Loucy (cell line): Measurements from ENCODE around the gene EPN2.

Experiments used
- H2AFZ ChIP-seq: fragments of 200-600 bp; sonication (generic); 2 replicates; pipeline ENCODE4 v1.6.0; 2016; ENCODE audit warnings: antibody characterized with exemption, mild to moderate bottlenecking, low read length, moderate library complexity
- H3F3A ChIP-seq: fragments of 200-600 bp; 2 replicates; pipeline ENCODE4 v1.6.0; 2016; ENCODE audit warnings: antibody characterized with exemption, low read depth, mild to moderate bottlenecking
- H3K27me3 ChIP-seq: fragments of 200-600 bp; sonication (generic); 2 replicates; pipeline ENCODE4 v1.6.1; 2014; ENCODE audit warnings: low read length, mild to moderate bottlenecking; ENCODE audit not compliant: insufficient read depth, poor library complexity, severe bottlenecking
- H3K36me3 ChIP-seq: fragments of 200-600 bp; sonication (generic); 2 replicates; pipeline ENCODE4 v1.6.1; 2016; ENCODE audit warnings: low read length; ENCODE audit not compliant: insufficient read depth
- H3K4me1 ChIP-seq: fragments of 200-600 bp; sonication (generic); 2 replicates; pipeline ENCODE4 v1.5.1; 2014; ENCODE audit warnings: low read length, mild to moderate bottlenecking; ENCODE audit not compliant: insufficient read depth, poor library complexity, severe bottlenecking
- H3K4me2 ChIP-seq: fragments of 200-600 bp; sonication (generic); 2 replicates; pipeline ENCODE4 v1.6.0; 2014; ENCODE audit warnings: antibody characterized with exemption, low read length, low read depth, mild to moderate bottlenecking; ENCODE audit not compliant: poor library complexity, severe bottlenecking
- H3K4me3 ChIP-seq: fragments of 200-600 bp; sonication (generic); 2 replicates; pipeline ENCODE4 v1.5.1; 2014; ENCODE audit warnings: low read length, mild to moderate bottlenecking, mixed read lengths; ENCODE audit not compliant: poor library complexity, severe bottlenecking
- H3K79me2 ChIP-seq: fragments of 200-600 bp; sonication (generic); 2 replicates; pipeline ENCODE4 v1.6.1; 2014; ENCODE audit warnings: low read length; ENCODE audit not compliant: insufficient read depth
- H3K9ac ChIP-seq: fragments of 200-600 bp; sonication (generic); 2 replicates; pipeline ENCODE4 v1.6.0; 2014; ENCODE audit warnings: mild to moderate bottlenecking, low read depth, low read length, moderate library complexity; ENCODE audit not compliant: poor library complexity, severe bottlenecking
- H3K9me2 ChIP-seq: fragments of 200-600 bp; sonication (generic); replicated peaks from 2 replicates; pipeline ENCODE4 v1.6.1; 2016; ENCODE audit warnings: low read depth, low read length, mixed read lengths
- H3K9me3 ChIP-seq: fragments of 200-600 bp; sonication (generic); 2 replicates; pipeline ENCODE4 v1.6.1; 2014; ENCODE audit warnings: mild to moderate bottlenecking, antibody characterized with exemption, low read length, low read depth; ENCODE audit not compliant: insufficient read depth
- H4K20me1 ChIP-seq: fragments of 200-600 bp; sonication (generic); 2 replicates; pipeline ENCODE4 v1.6.0; 2014; ENCODE audit warnings: antibody characterized with exemption, low read length, mild to moderate bottlenecking; ENCODE audit not compliant: insufficient read depth, poor library complexity, severe bottlenecking
- CTCF ChIP-seq: fragments of 200-600 bp; sonication (generic); conservative IDR thresholded peaks from 2 replicates; pipeline ENCODE4 v1.5.1; 2014; ENCODE audit warnings: mild to moderate bottlenecking, antibody characterized with exemption, low read length
- EZH2phosphoT487 ChIP-seq: fragments of 200-600 bp; IDR thresholded peaks from 2 replicates; pipeline ENCODE4 v1.6.1; 2018; ENCODE audit warnings: antibody characterized with exemption, mild to moderate bottlenecking, moderate library complexity, borderline replicate concordance

Gene EPN2

GRCh38 chr17:19316761-19317358, 79.7 kb downstream of the EPN2 start:
- peak overlapping the region; percentile 73 for H2AFZ ChIP-seq
- H3F3A ChIP-seq: no peaks in the 10 kb centered on the region
- no peaks in the 10 kb centered on the region for H3K79me2 ChIP-seq
- H4K20me1 ChIP-seq: no peaks in the 10 kb centered on the region
- no peaks in the 10 kb centered on the region for H3K36me3 ChIP-seq
- H3K9me3 ChIP-seq: no peaks in the 10 kb centered on the region
- H3K9me2 ChIP-seq: no peaks in the 10 kb centered on the region
- peaks cover 7% of the 10 kb centered on the region for H3K4me1 ChIP-seq
- H3K4me3 ChIP-seq: peak overlapping the region; percentile 48
- H3K4me2 ChIP-seq: peak overlapping the region; percentile 56
- TF ChIP-seq EZH2phosphoT487 (no peak), CTCF (no peak)
- no peak overlapping the region for H3K9ac ChIP-seq
- no peaks in the 10 kb centered on the region for H3K27me3 ChIP-seq

- no peaks in the 10 kb centered on the region for H3K9me2 ChIP-seq
- H4K20me1 ChIP-seq: no peaks in the 10 kb centered on the region
- H3K9ac ChIP-seq: no peak overlapping the region
- no peaks in the 10 kb centered on the region for H3K36me3 ChIP-seq
- peak overlapping the region; percentile 73 for H2AFZ ChIP-seq
- TF ChIP-seq CTCF (peak; percentile 52), EZH2phosphoT487 (no peak)
- H3K4me1 ChIP-seq: peaks cover 7% of the 10 kb centered on the region
- peak overlapping the region; percentile 48 for H3K4me3 ChIP-seq
- peak overlapping the region; percentile 56 for H3K4me2 ChIP-seq
- H3K27me3 ChIP-seq: no peaks in the 10 kb centered on the region
- no peaks in the 10 kb centered on the region for H3F3A ChIP-seq
- no peaks in the 10 kb centered on the region for H3K9me3 ChIP-seq
- H3K79me2 ChIP-seq: no peaks in the 10 kb centered on the region
Measured at GRCh38 chr17:19317359-19318095, 80.4 kb downstream of the EPN2 start.

- H3K36me3 ChIP-seq: no peaks in the 10 kb centered on the region
- no peak overlapping the region for H3K4me3 ChIP-seq
- TF ChIP-seq CTCF: no peak
- TF ChIP-seq EZH2phosphoT487: no peak
- H3F3A ChIP-seq: no peaks in the 10 kb centered on the region
- H2AFZ ChIP-seq: no peak overlapping the region
- H3K4me1 ChIP-seq: peaks cover 7% of the 10 kb centered on the region
- no peaks in the 10 kb centered on the region for H4K20me1 ChIP-seq
- no peak overlapping the region for H3K4me2 ChIP-seq
- peaks cover 7% of the 10 kb centered on the region for H3K27me3 ChIP-seq
- H3K9me2 ChIP-seq: no peaks in the 10 kb centered on the region
- H3K9ac ChIP-seq: no peak overlapping the region
- H3K79me2 ChIP-seq: no peaks in the 10 kb centered on the region
- no peaks in the 10 kb centered on the region for H3K9me3 ChIP-seq
Measured at GRCh38 chr17:19318611-19319010, 81.4 kb downstream of the EPN2 start.
